Amniotic stem cell (primary cell): Measurements from ENCODE around the gene ASAH2B.

Experiments
- DNase-seq: peaks from one replicate; lab custom pipeline; 2025; lab: John Stamatoyannopoulos, UW

ASAH2B gene

DNA sequence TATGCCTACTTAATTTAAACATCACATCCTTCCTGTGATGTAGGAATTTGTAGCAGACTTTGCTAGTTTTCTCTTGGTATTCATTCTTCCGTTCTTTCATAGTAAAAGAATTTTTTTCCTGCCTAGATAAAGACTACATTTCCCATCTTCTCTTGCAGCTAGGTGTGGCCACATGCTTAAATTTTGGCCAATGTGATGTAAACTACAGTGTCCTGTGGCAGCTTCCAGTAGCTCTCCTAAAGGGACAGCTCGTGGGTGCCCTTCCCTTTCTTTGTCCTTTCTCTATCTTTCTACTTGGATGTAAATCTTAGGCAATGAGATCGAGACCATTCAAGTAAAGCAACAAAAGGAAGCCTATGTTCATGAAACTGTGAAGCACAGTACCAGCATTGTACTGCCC is 58.6 kb downstream of the ASAH2B start:
- no peak for DNase-seq

DNA sequence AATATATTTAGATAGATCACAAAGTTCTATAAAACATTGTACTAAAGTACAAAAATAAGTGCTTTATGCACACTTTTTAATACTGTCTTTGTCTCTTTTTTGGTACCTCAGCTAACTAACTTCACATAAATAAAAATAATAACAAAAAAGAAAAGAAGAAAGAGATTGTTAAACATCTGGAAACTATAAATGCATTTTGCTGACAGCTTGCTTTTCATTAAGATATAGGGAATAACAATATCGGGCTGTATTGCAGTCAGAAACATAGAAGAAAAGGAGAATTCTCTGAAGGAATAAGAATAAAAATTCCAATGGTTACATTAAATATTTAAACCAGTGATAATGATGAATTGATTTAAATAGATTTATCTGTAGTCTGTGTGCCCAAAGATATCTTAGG is 59.9 kb downstream of the ASAH2B start:
- DNase-seq: no peak

DNA sequence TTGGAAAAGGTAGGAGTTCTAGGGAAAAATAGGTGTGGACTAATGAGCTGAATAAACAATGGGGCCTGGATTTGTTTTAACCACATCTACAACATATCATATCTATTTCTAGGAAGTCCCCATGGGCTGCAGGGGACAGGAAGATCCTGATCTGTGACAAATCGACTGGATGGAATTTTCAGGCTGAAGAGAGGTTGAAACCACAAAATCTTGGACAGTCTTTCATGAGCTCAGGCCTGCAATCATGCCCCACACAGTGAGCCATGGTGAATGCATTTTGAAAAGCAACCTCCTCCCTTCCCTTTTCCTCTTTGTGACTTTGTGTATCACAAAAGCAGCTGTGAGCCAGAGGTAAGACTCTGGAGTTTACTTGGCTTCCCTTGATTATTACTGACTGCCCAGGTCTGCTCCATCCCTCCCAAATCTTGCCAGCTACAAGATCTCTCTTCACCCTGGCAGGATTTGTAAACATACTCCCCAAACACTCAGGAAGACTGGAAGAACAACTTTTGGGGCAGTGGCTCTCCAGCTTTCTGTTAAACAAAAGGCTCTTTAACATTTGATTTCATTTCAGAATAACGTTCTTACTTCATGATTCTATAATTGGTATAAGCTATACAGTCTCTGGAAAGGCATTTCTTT is 66.4 kb downstream of the ASAH2B start:
- no peak for DNase-seq

DNA sequence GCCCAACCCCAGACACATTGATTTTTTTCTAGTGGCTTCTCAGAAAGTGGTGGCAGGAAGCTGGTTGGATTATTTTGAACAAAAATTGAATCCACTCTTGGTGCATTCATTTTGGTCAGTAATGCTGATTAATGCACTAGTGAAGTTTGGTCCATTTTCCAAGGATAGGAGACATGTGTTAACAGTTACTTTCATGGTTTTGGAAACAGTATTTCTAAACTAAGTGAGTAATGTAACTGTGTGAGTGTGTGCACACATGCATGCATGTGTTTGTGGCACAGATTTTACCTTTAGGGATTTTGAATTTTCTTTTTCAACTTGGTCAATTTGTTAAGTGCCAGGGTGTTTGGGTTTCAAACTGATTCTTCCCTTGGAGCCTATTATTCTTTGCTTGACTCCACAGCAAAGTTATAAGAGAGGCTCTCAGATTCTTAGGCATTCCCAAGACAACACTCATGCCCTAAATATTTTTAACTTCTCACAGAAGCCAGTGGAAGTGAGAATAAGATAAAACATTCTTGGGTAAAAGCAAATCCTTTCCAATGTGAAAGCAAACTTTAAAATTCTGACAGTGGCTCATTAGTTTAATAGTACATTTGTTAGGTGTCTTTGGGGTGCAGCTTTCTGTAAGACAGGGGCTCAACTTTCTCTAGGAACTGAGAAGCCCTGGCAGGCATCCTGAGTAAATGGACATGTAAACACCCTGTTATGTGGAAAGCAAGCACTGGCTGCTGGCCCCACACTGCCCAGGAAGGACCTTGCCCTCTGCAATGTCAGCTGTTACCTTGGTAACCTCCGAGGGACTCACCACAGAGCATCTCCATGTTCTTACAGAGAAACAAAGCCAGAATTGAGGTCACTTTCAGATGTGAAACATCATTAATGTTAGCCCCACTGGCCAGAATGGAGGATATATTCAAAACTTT is 68.4 kb downstream of the ASAH2B start:
- DNase-seq: no peak
